K562 (cell line): ENCODE data around the gene OPCML. TPM values are rescaled to one million over a fixed set of nuclear protein-coding genes. Genes with fewer than 3 reads are reported as not detected.

Source experiments
- ATAC-seq: fragments of 200-7000 bp; cut with Tn5 transposase; 3 replicates; pipeline ENCODE4 v1.9.1; 2020; ENCODE audit warnings: moderate library complexity
- BruUV-seq: library from RNA; stranded (reverse); fragments of 400-500 nt; replicated peaks from 2 replicates; lab custom pipeline; 2021; lab: Mats Ljungman, UMichigan
- CTCF ChIA-PET: fragments of 300-600 bp; formaldehyde crosslinking; extraction: SDS; loops from one replicate; lab custom pipeline; 2021; ENCODE audit warnings: low intra/inter-chr PET ratio; lab: Yijun Ruan, JAX
- POLR2A ChIA-PET: fragments of 300-600, 350-650 bp; sonication (Branson Sonifier 250); formaldehyde crosslinking; extraction: SDS; loops from one replicate; lab custom pipeline; 2021; ENCODE audit warnings: antibody characterized with exemption, inconsistent platforms; lab: Yijun Ruan, JAX
- DNase-seq, 4 experiments: peaks; one replicate each; pipeline versions ENCODE4 v3.0.0 to v3.0.0-alpha.2; 2011 to 2018; ENCODE audit warnings: low spot score in 3 of 4, mixed read lengths in 3 of 4; ENCODE audit errors: extremely low read depth in 1 of 4
- FAIRE-seq: peaks from 2 replicates; lab custom pipeline; 2011; peaks lifted over from hg19 to GRCh38; lab: Jason Lieb, UNC
- H2AFZ ChIP-seq: 2 replicates; pipeline ENCODE4 v1.6.0; 2011; ENCODE audit warnings: low read depth, low read length, control low read depth, inconsistent platforms
- H3K27ac ChIP-seq: fragments of 200-600 bp; 3 replicates; pipeline ENCODE4 v1.8.0; 2011; ENCODE audit warnings: low read depth, mild to moderate bottlenecking, control low read depth, inconsistent platforms, low read length, moderate library complexity, mixed read lengths; ENCODE audit errors: extremely low read depth
- H3K27me3 ChIP-seq, 2 experiments: fragments of 300-600 bp in 1 of 2; 2 replicates in 1 of 2; 3 replicates in 1 of 2; pipeline versions ENCODE4 v1.6.0 to v1.8.0; 2011; ENCODE audit warnings: inconsistent platforms in 2 of 2, low read length in 2 of 2, mild to moderate bottlenecking in 1 of 2, mixed read lengths in 1 of 2, moderate library complexity in 1 of 2; ENCODE audit not compliant: control insufficient read depth in 2 of 2, insufficient read depth in 2 of 2
- H3K36me3 ChIP-seq: fragments of 300-600 bp; 3 replicates; pipeline ENCODE4 v1.8.0; 2011; ENCODE audit warnings: mild to moderate bottlenecking, low read length, inconsistent platforms; ENCODE audit not compliant: control insufficient read depth, insufficient read depth
- H3K4me1 ChIP-seq, 2 experiments: fragments of 200-600 bp in 1 of 2; replicated peaks in 1 of 2; 2 replicates in 1 of 2; 3 replicates in 1 of 2; pipeline versions ENCODE4 v1.5.1 to v1.8.0; 2011; ENCODE audit warnings: inconsistent platforms in 2 of 2, low read length in 2 of 2, mild to moderate bottlenecking in 1 of 2, mixed read lengths in 1 of 2, moderate library complexity in 1 of 2; ENCODE audit not compliant: control insufficient read depth in 2 of 2, insufficient read depth in 2 of 2
- H3K4me2 ChIP-seq: 2 replicates; pipeline ENCODE4 v1.6.1; 2011; ENCODE audit warnings: low read length, control low read depth, inconsistent platforms, mixed read lengths; ENCODE audit not compliant: insufficient read depth
- H3K4me3 ChIP-seq: fragments of 200-600 bp; sonication (generic), shearing (Covaris generic); 2 replicates; pipeline ENCODE4 v1.5.1; 2016; ENCODE audit warnings: control low read depth, inconsistent platforms
- H3K79me2 ChIP-seq: fragments of 200-600 bp; 3 replicates; pipeline ENCODE4 v1.8.0; 2011; ENCODE audit warnings: low read length, inconsistent platforms; ENCODE audit not compliant: control insufficient read depth, insufficient read depth
- H3K9ac ChIP-seq, 2 experiments: 2 replicates each; pipeline versions ENCODE4 v1.6.0 to v1.6.1; 2011; ENCODE audit warnings: low read depth in 2 of 2, low read length in 2 of 2, control low read depth in 1 of 2, inconsistent platforms in 1 of 2, mild to moderate bottlenecking in 1 of 2, mixed read lengths in 1 of 2; ENCODE audit not compliant: insufficient read depth in 1 of 2
- H3K9me1 ChIP-seq: one replicate; pipeline ENCODE4 v1.6.0; 2011; ENCODE audit warnings: inconsistent platforms, mild to moderate bottlenecking, low read length, moderate library complexity; ENCODE audit not compliant: control insufficient read depth, insufficient read depth
- H3K9me3 ChIP-seq: replicated peaks from 2 replicates; pipeline ENCODE4 v1.5.1; 2011; ENCODE audit warnings: low read depth, low read length, inconsistent platforms; ENCODE audit not compliant: control insufficient read depth, insufficient read depth
- H4K20me1 ChIP-seq: replicated peaks from 2 replicates; pipeline ENCODE4 v1.6.1; 2011; ENCODE audit warnings: low read length, inconsistent platforms, mixed read lengths; ENCODE audit not compliant: control insufficient read depth, insufficient read depth
- ARID1B ChIP-seq: fragments of 450-650 bp; IDR thresholded peaks from 2 replicates; pipeline ENCODE4 v1.6.1; 2016; ENCODE audit warnings: antibody characterized with exemption, mild to moderate bottlenecking, inconsistent platforms
- EWSR1 ChIP-seq: fragments of 450-650 bp; IDR thresholded peaks from 2 replicates; pipeline ENCODE4 v1.6.1; 2018; ENCODE audit warnings: borderline replicate concordance, mild to moderate bottlenecking, low read depth, moderate library complexity; ENCODE audit not compliant: partially characterized antibody
- HMG20B ChIP-seq: fragments of 250-450 bp; sonication (Bioruptor Pico); IDR thresholded peaks from 2 replicates; pipeline ENCODE4 v1.5.0; 2021; ENCODE audit warnings: mild to moderate bottlenecking
- KDM1A ChIP-seq, 2 experiments: fragments of 450-650 bp; IDR thresholded peaks; 2 replicates each; pipeline ENCODE4 v1.6.1; 2016; ENCODE audit warnings: mild to moderate bottlenecking in 2 of 2
- KDM5B ChIP-seq: fragments of 200-600 bp; sonication (generic); IDR thresholded peaks from 2 replicates; pipeline ENCODE4 v1.6.1; 2012; ENCODE audit warnings: low read depth, mild to moderate bottlenecking, moderate library complexity, low read length, control low read depth, inconsistent platforms; ENCODE audit not compliant: insufficient replicate concordance
- MTA2 ChIP-seq: fragments of 450-650 bp; IDR thresholded peaks from 2 replicates; pipeline ENCODE4 v1.6.1; 2016; ENCODE audit warnings: low read depth
- PHF8 ChIP-seq: fragments of 200-600 bp; sonication (generic); IDR thresholded peaks from 2 replicates; pipeline ENCODE4 v1.6.1; 2012; ENCODE audit warnings: mixed run types, mild to moderate bottlenecking, inconsistent platforms, low read length, moderate library complexity, borderline replicate concordance
- POLR2A ChIP-seq: fragments of 450-650 bp; conservative IDR thresholded peaks from 2 replicates; pipeline ENCODE4 v1.6.1; 2016
- PRPF4 ChIP-seq: fragments of 200-400 bp; formaldehyde crosslinking; IDR thresholded peaks from one replicate; pipeline ENCODE4 v1.6.1; 2017; ENCODE audit warnings: low read length, low read depth, mild to moderate bottlenecking; ENCODE audit not compliant: insufficient read depth, poor library complexity, severe bottlenecking
- RBM17 ChIP-seq: fragments of 200-400 bp; formaldehyde crosslinking; IDR thresholded peaks from 2 replicates; pipeline ENCODE4 v1.6.1; 2017; ENCODE audit warnings: low read depth, mild to moderate bottlenecking, low read length, borderline replicate concordance
- ZBTB5 ChIP-seq: fragments of 450-650 bp; IDR thresholded peaks from 2 replicates; pipeline ENCODE4 v1.6.1; 2017; ENCODE audit warnings: antibody characterized with exemption
- ZBTB8A ChIP-seq: fragments of 450-650 bp; IDR thresholded peaks from 2 replicates; pipeline ENCODE4 v1.6.1; 2018; ENCODE audit warnings: mild to moderate bottlenecking, moderate library complexity; ENCODE audit not compliant: partially characterized antibody
- ZKSCAN3 ChIP-seq: fragments of 250-450 bp; sonication (Bioruptor Pico); IDR thresholded peaks from 2 replicates; pipeline ENCODE4 v1.4.0; 2020
- ZNF232 ChIP-seq: sonication (generic); formaldehyde crosslinking; IDR thresholded peaks from 2 replicates; pipeline ENCODE4 v1.8.0; 2022; ENCODE audit warnings: mild to moderate bottlenecking, missing genetic modification reagents
- WGBS: fragments of 100-300 bp; shearing (Covaris generic); methylation state at CpG from one replicate; pipeline ENCODE4 v1.1.6; 2016; ENCODE audit warnings: low coverage, mixed read lengths; ENCODE audit not compliant: insufficient coverage; ENCODE audit errors: missing lambda C conversion rate; 5-methylcytosine and 5-hydroxymethylcytosine counted together
- in situ Hi-C: fragments of 300-500 bp; cut with MboI; formaldehyde crosslinking; loops from 4 replicates; pipeline ENCODE4 v1.15.0; 2018; ENCODE audit warnings: inconsistent platforms, mixed read lengths
- intact Hi-C: fragments of 100-400 bp; cut with micrococcal nuclease; formaldehyde crosslinking; loops from 2 replicates; pipeline ENCODE4 v1.14.2; 2022
- polyA plus RNA-seq, 8 experiments: library from polyadenylated mRNA; depleted of rRNA in 4 of 8; stranded (reverse) in 5 of 8; unstranded in 3 of 8; fragments of >200 nt; fragmentation: Nextera tagmentation in 2 of 8; fragmentation: Illumina TruSeq in 1 of 8; extraction: Ambion mirVana in 2 of 8; extraction: Trizol in 1 of 8; gene quantifications; 2 replicates each; pipeline versions ENCODE4 v1.2.1 to v1.2.3, GENCODE V29; 2011 to 2014; ENCODE audit warnings: inconsistent platforms in 1 of 8, missing spikeins in 1 of 8
- total RNA-seq, 7 experiments: library from RNA; depleted of rRNA in 6 of 7; stranded (reverse); fragments of >200 nt in 6 of 7; fragmentation: Illumina TruSeq in 2 of 7; extraction: Trizol in 2 of 7; gene quantifications; 2 replicates each; pipeline versions ENCODE4 v1.2.1 to v1.2.3, GENCODE V29; 2011 to 2021; ENCODE audit warnings: low replicate concordance in 1 of 7
- TF ChIP-seq, protein P1 (sequence below), 2 experiments: fragments of 450-650 bp; formaldehyde crosslinking in 1 of 2; IDR thresholded peaks; 2 replicates each; pipeline versions ENCODE4 v1.4.0 to v1.6.1; 2014 to 2020; ENCODE audit warnings: mild to moderate bottlenecking in 2 of 2, borderline replicate concordance in 1 of 2, low read depth in 1 of 2

The OPCML gene
- total and polyA plus RNA-seq, 9 of the 15 experiments (the other 6 are each of a cell fraction or from before 2014, with no cell fraction given) = not detected

- H3K36me3 ChIP-seq = no peaks in the 10 kb centered on the region
- H3K27ac ChIP-seq = no peak overlapping the region
- in situ Hi-C loops = no loop called here
- no peak overlapping the region for H2AFZ ChIP-seq
- ChIA-PET CTCF (no interaction called here), POLR2A (no interaction called here)
- H4K20me1 ChIP-seq = no peaks in the 10 kb centered on the region
- WGBS = 0% methylated on average over 7 of the region's 8 CpGs
- H3K79me2 ChIP-seq = no peaks in the 10 kb centered on the region
- FAIRE-seq = no peak
- H3K27me3 ChIP-seq = no peaks in the 10 kb centered on the region
- ATAC-seq = no peak
- no peak for DNase-seq
- H3K9me1 ChIP-seq = no peaks in the 10 kb centered on the region
- no peaks in the 10 kb centered on the region for H3K4me1 ChIP-seq
- no peaks in the 10 kb centered on the region for H3K9me3 ChIP-seq
- BruUV-seq = no TSS peak
- no peak overlapping the region for H3K4me2 ChIP-seq
- no peak overlapping the region for H3K4me3 ChIP-seq
- intact Hi-C loops = no loop called here
- no peak overlapping the region for H3K9ac ChIP-seq
- TF ChIP-seq ARID1B (no peak), MTA2 (no peak), POLR2A (no peak), PHF8 (no peak), RBM17 (no peak), EWSR1 (no peak), PRPF4 (no peak), KDM5B (no peak), KDM1A (IDR thresholded peaks at IDR 0.05) (no peak), HMG20B (no peak), ZNF232 (CRISPR knock-in tag) (no peak), ZBTB5 (no peak), ZKSCAN3 (CRISPR knock-in tag) (no peak), ZBTB8A (no peak)
- TF ChIP-seq, protein P1, sequence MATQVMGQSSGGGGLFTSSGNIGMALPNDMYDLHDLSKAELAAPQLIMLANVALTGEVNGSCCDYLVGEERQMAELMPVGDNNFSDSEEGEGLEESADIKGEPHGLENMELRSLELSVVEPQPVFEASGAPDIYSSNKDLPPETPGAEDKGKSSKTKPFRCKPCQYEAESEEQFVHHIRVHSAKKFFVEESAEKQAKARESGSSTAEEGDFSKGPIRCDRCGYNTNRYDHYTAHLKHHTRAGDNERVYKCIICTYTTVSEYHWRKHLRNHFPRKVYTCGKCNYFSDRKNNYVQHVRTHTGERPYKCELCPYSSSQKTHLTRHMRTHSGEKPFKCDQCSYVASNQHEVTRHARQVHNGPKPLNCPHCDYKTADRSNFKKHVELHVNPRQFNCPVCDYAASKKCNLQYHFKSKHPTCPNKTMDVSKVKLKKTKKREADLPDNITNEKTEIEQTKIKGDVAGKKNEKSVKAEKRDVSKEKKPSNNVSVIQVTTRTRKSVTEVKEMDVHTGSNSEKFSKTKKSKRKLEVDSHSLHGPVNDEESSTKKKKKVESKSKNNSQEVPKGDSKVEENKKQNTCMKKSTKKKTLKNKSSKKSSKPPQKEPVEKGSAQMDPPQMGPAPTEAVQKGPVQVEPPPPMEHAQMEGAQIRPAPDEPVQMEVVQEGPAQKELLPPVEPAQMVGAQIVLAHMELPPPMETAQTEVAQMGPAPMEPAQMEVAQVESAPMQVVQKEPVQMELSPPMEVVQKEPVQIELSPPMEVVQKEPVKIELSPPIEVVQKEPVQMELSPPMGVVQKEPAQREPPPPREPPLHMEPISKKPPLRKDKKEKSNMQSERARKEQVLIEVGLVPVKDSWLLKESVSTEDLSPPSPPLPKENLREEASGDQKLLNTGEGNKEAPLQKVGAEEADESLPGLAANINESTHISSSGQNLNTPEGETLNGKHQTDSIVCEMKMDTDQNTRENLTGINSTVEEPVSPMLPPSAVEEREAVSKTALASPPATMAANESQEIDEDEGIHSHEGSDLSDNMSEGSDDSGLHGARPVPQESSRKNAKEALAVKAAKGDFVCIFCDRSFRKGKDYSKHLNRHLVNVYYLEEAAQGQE (IDR thresholded peaks at IDR 0.05; ENCODE audit: borderline replicate concordance) = no peak
- TF ChIP-seq, protein P1 (CRISPR knock-in tag; IDR thresholded peaks at IDR 0.05; ENCODE audit: low read depth) = no peak
These were observed 883.5 kb downstream of the OPCML start for GRCh38 chr11:132648851-132649250.
